Fibroblast of lung (primary cell): ENCODE measurements around the gene NSG2.

Experiments
- EZH2 ChIP-seq: IDR thresholded peaks from 2 replicates; pipeline ENCODE4 v1.5.1; 2012; ENCODE audit warnings: low read length, control low read depth, mild to moderate bottlenecking; ENCODE audit errors: missing control alignments
- TF ChIP-seq, protein P1 (sequence below), 2 donors: IDR thresholded peaks in 1 of 2; conservative IDR thresholded peaks in 1 of 2; 1 replicate in 1 of 2; 2 replicates in 1 of 2; pipeline ENCODE4 v1.5.1; 2011 to 2012; ENCODE audit warnings: low read length in 2 of 2, control low read depth in 1 of 2, inconsistent platforms in 1 of 2, low read depth in 1 of 2, mild to moderate bottlenecking in 1 of 2

DNA sequence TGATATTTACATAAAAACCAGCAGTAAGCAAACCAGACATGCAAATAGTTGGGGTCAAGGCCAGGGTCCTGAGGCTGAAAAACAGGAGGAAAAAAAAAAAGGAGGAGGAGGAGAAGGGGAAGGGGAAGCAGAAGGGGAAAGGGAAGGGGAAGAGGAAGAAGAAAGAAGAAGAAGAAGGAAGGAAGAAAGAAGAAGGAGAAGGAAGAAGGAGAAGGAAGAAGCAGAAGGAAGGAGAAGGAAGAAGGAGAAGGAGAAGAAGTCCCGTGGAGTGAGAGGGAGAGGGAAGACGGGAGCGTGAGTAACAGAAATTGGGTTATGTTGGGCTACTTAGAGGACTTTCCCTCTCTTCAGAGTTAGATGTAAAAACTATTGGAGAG is 24.6 kb upstream of the NSG2 start:
- no peak for TF ChIP-seq EZH2
- TF ChIP-seq, protein P1, sequence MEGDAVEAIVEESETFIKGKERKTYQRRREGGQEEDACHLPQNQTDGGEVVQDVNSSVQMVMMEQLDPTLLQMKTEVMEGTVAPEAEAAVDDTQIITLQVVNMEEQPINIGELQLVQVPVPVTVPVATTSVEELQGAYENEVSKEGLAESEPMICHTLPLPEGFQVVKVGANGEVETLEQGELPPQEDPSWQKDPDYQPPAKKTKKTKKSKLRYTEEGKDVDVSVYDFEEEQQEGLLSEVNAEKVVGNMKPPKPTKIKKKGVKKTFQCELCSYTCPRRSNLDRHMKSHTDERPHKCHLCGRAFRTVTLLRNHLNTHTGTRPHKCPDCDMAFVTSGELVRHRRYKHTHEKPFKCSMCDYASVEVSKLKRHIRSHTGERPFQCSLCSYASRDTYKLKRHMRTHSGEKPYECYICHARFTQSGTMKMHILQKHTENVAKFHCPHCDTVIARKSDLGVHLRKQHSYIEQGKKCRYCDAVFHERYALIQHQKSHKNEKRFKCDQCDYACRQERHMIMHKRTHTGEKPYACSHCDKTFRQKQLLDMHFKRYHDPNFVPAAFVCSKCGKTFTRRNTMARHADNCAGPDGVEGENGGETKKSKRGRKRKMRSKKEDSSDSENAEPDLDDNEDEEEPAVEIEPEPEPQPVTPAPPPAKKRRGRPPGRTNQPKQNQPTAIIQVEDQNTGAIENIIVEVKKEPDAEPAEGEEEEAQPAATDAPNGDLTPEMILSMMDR (conservative IDR thresholded peaks at IDR 0.05 in 1 of 2, IDR thresholded peaks at IDR 0.05 in 1 of 2; ENCODE audit: low read depth in 1 of 2, low read length in 2 of 2) = no peak
